Panc1 (cell line): ENCODE data around the gene BCLAF1. TPM values are rescaled to one million over a fixed set of nuclear protein-coding genes. Genes with fewer than 3 reads are reported as not detected.

Source experiments
- ATAC-seq: fragments of 200-7000 bp; cut with Tn5 transposase; 2 replicates; pipeline ENCODE4 v1.9.1; 2020; ENCODE audit warnings: mild to moderate bottlenecking, moderate library complexity
- BruUV-seq: library from RNA; stranded (reverse); fragments of 400-500 nt; replicated peaks from 2 replicates; lab custom pipeline; 2021; lab: Mats Ljungman, UMichigan
- CTCF ChIA-PET: fragments of 300-600 bp; sonication (Branson Sonifier 250); formaldehyde crosslinking; loops from one replicate; lab custom pipeline; 2022; ENCODE audit warnings: antibody characterized with exemption; lab: Charles Lee
- POLR2A ChIA-PET: fragments of 300-600 bp; sonication (Branson Sonifier 250); formaldehyde crosslinking; loops from one replicate; lab custom pipeline; 2022; ENCODE audit warnings: antibody characterized with exemption; lab: Charles Lee
- DNase-seq: peaks from one replicate; pipeline ENCODE4 v3.0.0-alpha.2; 2010; ENCODE audit warnings: low read depth, low spot score
- H3K27ac ChIP-seq: 2 replicates; pipeline ENCODE4 v1.5.1; 2011; ENCODE audit warnings: mild to moderate bottlenecking, low read length, inconsistent platforms
- H3K27me3 ChIP-seq: fragments of 200-500 bp; sonication (Bioruptor generic); 2 replicates; pipeline ENCODE4 v1.6.0; 2014; ENCODE audit warnings: low read length, inconsistent platforms; ENCODE audit not compliant: control insufficient read depth, insufficient read depth
- H3K36me3 ChIP-seq: fragments of 200-500 bp; sonication (Bioruptor generic); 2 replicates; pipeline ENCODE4 v1.5.1; 2014; ENCODE audit warnings: inconsistent platforms, mild to moderate bottlenecking, low read length, moderate library complexity; ENCODE audit not compliant: control insufficient read depth, insufficient read depth
- H3K4me1 ChIP-seq: 2 replicates; pipeline ENCODE4 v1.5.1; 2011; ENCODE audit warnings: inconsistent platforms, mild to moderate bottlenecking, low read length, moderate library complexity; ENCODE audit not compliant: control insufficient read depth, insufficient read depth
- H3K4me3 ChIP-seq, 2 experiments: 2 replicates each; pipeline ENCODE4 v1.5.1; 2011 to 2012; ENCODE audit warnings: low read depth in 2 of 2, low read length in 2 of 2, mild to moderate bottlenecking in 2 of 2, inconsistent platforms in 1 of 2, moderate library complexity in 1 of 2
- H3K9me3 ChIP-seq: fragments of 200-500 bp; sonication (Bioruptor generic); 2 replicates; pipeline ENCODE4 v1.5.1; 2014; ENCODE audit warnings: low read depth, mild to moderate bottlenecking, inconsistent platforms, low read length, moderate library complexity; ENCODE audit not compliant: control insufficient read depth, insufficient read depth
- CTCF ChIP-seq: fragments of 450-650 bp; IDR thresholded peaks from 2 replicates; pipeline ENCODE4 v1.5.1; 2017; ENCODE audit warnings: mild to moderate bottlenecking
- POLR2AphosphoS5 ChIP-seq: IDR thresholded peaks from 2 replicates; pipeline ENCODE4 v1.6.1; 2012; ENCODE audit warnings: mild to moderate bottlenecking, low read depth, low read length, moderate library complexity
- REST ChIP-seq, 2 experiments: IDR thresholded peaks; 2 replicates each; pipeline ENCODE4 v1.6.1; 2011 to 2012; ENCODE audit warnings: low read depth in 2 of 2, control low read depth in 1 of 2, low read length in 1 of 2, mild to moderate bottlenecking in 1 of 2, moderate library complexity in 1 of 2; ENCODE audit not compliant: insufficient read depth in 1 of 2
- SIN3A ChIP-seq: IDR thresholded peaks from 2 replicates; pipeline ENCODE4 v1.6.1; 2012; ENCODE audit warnings: low read depth, mild to moderate bottlenecking, low read length, moderate library complexity, borderline replicate concordance; ENCODE audit not compliant: insufficient read depth
- TCF7L2 ChIP-seq: IDR thresholded peaks from 2 replicates; pipeline ENCODE4 v1.6.1; 2011; ENCODE audit warnings: mild to moderate bottlenecking, low read depth, low read length, inconsistent platforms
- in situ Hi-C: cut with HindIII; loops from 2 replicates; pipeline ENCODE4 v1.10.0; 2016; ENCODE audit warnings: low sequenced_read_pairs, low pct_unique_long_range_greater_than_20kb
- intact Hi-C: fragments of 100-400 bp; cut with micrococcal nuclease; formaldehyde crosslinking; loops from one replicate; pipeline ENCODE4 v1.10.0; 2022; ENCODE audit not compliant: unreplicated experiment
- total RNA-seq: library from RNA; stranded (reverse); gene quantifications from one replicate; pipeline ENCODE4 v1.2.1, GENCODE V29; 2021; ENCODE audit not compliant: unreplicated experiment

Gene BCLAF1
- total RNA-seq, 1 experiment from 2014 or later = 151 TPM

DNA sequence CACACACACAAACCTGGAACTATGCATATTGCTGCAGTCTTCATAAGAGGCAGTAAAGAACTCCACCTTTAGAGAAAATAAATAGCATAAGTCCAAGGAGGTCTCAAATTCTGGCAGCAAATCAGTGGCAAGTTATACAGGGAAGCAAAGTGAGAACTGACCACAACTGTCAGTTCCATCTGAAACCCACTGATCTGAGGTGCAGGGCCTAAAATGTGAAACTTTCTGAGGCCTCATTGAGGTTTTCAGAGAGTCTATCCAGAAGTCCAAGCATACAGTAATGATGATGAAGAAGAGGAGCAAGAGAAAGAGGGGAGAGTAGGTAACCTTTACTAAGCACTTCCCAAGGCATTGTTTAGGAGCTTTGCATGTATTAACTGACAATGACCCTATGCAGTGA, 75.8 kb downstream of the BCLAF1 start:
- intact Hi-C loops (no loop called here), in situ Hi-C loops (no loop called here)
- BruUV-seq = no TSS peak
- Histone ChIP-seq H3K9me3 (no peaks in the 10 kb centered on the region), H3K27ac (no peak overlapping the region), H3K36me3 (no peaks in the 10 kb centered on the region), H3K4me1 (no peaks in the 10 kb centered on the region), H3K4me3 (no peak overlapping the region), H3K27me3 (no peaks in the 10 kb centered on the region)
- ChIA-PET POLR2A (no interaction called here), CTCF (no interaction called here)
- no peak for TF ChIP-seq REST (IDR thresholded peaks at IDR 0.05; ENCODE audit: insufficient read depth in 1 of 2, low read depth in 2 of 2, low read length in 1 of 2)
- TF ChIP-seq SIN3A = no peak
- TF ChIP-seq POLR2AphosphoS5 = no peak
- no peak for TF ChIP-seq TCF7L2
- no peak for TF ChIP-seq CTCF
- no peak for ATAC-seq
- DNase-seq = no peak

GRCh38 chr6:136213012-136213539, 76.6 kb downstream of the BCLAF1 start:
- H3K4me3 ChIP-seq = no peak overlapping the region
- DNase-seq (no peak), ATAC-seq (no peak)
- ChIA-PET CTCF (no interaction called here), POLR2A (no interaction called here)
- H3K9me3 ChIP-seq = no peaks in the 10 kb centered on the region
- no peaks in the 10 kb centered on the region for H3K4me1 ChIP-seq
- no peaks in the 10 kb centered on the region for H3K27me3 ChIP-seq
- TF ChIP-seq TCF7L2 (no peak), CTCF (no peak), POLR2AphosphoS5 (no peak), REST (IDR thresholded peaks at IDR 0.05; ENCODE audit: insufficient read depth in 1 of 2, low read depth in 2 of 2, low read length in 1 of 2) (no peak), SIN3A (no peak)
- in situ Hi-C loops = no loop called here
- intact Hi-C loops = no loop called here
- no peak overlapping the region for H3K27ac ChIP-seq
- BruUV-seq = no TSS peak
- no peaks in the 10 kb centered on the region for H3K36me3 ChIP-seq
